Right hindlimb (tissue), 1 donor: ENCODE results near the gene CEP131.

Experiments
- DNase-seq: peaks from one replicate; pipeline ENCODE4 v3.0.0-alpha.2; 2018

Gene CEP131

GRCh38 chr17:81182596-81182995 is 40.2 kb downstream of the CEP131 start:
- no peak for DNase-seq

GRCh38 chr17:81181811-81182185 is 41.0 kb downstream of the CEP131 start:
- no peak for DNase-seq

GRCh38 chr17:81180836-81181810 is 41.6 kb downstream of the CEP131 start:
- DNase-seq: no peak

GRCh38 chr17:81179861-81180260 is 42.9 kb downstream of the CEP131 start:
- DNase-seq: peak; percentile 63

GRCh38 chr17:81179220-81179619 is 43.5 kb downstream of the CEP131 start:
- DNase-seq: no peak

- DNase-seq: no peak
These were observed 44.4 kb downstream of the CEP131 start for GRCh38 chr17:81178136-81179091.

- DNase-seq: no peak
These were observed 46.1 kb downstream of the CEP131 start for GRCh38 chr17:81176666-81177065.

- no peak for DNase-seq
These were observed 49.0 kb downstream of the CEP131 start for GRCh38 chr17:81173762-81174155.

GRCh38 chr17:81173052-81173761 is 49.6 kb downstream of the CEP131 start:
- DNase-seq: no peak

GRCh38 chr17:81171941-81172340 is 50.8 kb downstream of the CEP131 start:
- DNase-seq: no peak

- DNase-seq: peak; percentile 72
These were observed 51.9 kb downstream of the CEP131 start for GRCh38 chr17:81170727-81171494.

GRCh38 chr17:81169870-81170309 is 52.9 kb downstream of the CEP131 start:
- DNase-seq: no peak

GRCh38 chr17:81167638-81168037 is 55.1 kb downstream of the CEP131 start:
- DNase-seq: no peak

GRCh38 chr17:81167194-81167524 is 55.6 kb downstream of the CEP131 start:
- no peak for DNase-seq

GRCh38 chr17:81166033-81166492 is 56.7 kb downstream of the CEP131 start, which contains the start of gene AATK:
Gene AATK, minus strand, starts transcription at chr17:81166221. Its CDS starts 229 bp downstream, at chr17:81165992.
- DNase-seq: no peak

GRCh38 chr17:81165246-81166032 is 57.3 kb downstream of the CEP131 start, which contains the start of gene PVALEF:
Gene PVALEF, plus strand, starts transcription at chr17:81165507. Its CDS starts 15,720 bp downstream, at chr17:81181227.
- DNase-seq: peak; percentile 39

GRCh38 chr17:81164371-81165245 is 58.2 kb downstream of the CEP131 start:
- peak; percentile 85 for DNase-seq

- peak; percentile 19 for DNase-seq
These were observed 58.9 kb downstream of the CEP131 start for GRCh38 chr17:81163703-81164370.

GRCh38 chr17:81163051-81163695 is 59.6 kb downstream of the CEP131 start:
- no peak for DNase-seq
